SU-DHL-6 (cell line): Measurements from ENCODE around the gene MBNL1.

ENCODE experiments used
- CTCF ChIP-seq: fragments of 200-600 bp; sonication (generic); IDR thresholded peaks from one replicate; pipeline ENCODE4 v1.5.1; 2017; ENCODE audit warnings: antibody characterized with exemption, mild to moderate bottlenecking, low read length, moderate library complexity; ENCODE audit not compliant: insufficient read depth, poor library complexity, severe bottlenecking
- EZH2phosphoT487 ChIP-seq: fragments of 200-600 bp; sonication (generic), shearing (Covaris generic); conservative IDR thresholded peaks from 2 replicates; pipeline ENCODE4 v1.6.1; 2018; ENCODE audit warnings: mild to moderate bottlenecking, antibody characterized with exemption, low read length, moderate library complexity, mixed read lengths

- no peak for TF ChIP-seq CTCF
- no peak for TF ChIP-seq EZH2phosphoT487
These were observed 189.8 kb downstream of the MBNL1 start for GRCh38 chr3:152458376-152459117.
